Measurements from ENCODE around the gene ZNF211. TPM values are rescaled to one million over a fixed set of nuclear protein-coding genes. Genes with fewer than 3 reads are reported as not detected.

ZNF211 gene
- total RNA-seq, 1 donor from 2014 or later, result 28.7 TPM

DNA sequence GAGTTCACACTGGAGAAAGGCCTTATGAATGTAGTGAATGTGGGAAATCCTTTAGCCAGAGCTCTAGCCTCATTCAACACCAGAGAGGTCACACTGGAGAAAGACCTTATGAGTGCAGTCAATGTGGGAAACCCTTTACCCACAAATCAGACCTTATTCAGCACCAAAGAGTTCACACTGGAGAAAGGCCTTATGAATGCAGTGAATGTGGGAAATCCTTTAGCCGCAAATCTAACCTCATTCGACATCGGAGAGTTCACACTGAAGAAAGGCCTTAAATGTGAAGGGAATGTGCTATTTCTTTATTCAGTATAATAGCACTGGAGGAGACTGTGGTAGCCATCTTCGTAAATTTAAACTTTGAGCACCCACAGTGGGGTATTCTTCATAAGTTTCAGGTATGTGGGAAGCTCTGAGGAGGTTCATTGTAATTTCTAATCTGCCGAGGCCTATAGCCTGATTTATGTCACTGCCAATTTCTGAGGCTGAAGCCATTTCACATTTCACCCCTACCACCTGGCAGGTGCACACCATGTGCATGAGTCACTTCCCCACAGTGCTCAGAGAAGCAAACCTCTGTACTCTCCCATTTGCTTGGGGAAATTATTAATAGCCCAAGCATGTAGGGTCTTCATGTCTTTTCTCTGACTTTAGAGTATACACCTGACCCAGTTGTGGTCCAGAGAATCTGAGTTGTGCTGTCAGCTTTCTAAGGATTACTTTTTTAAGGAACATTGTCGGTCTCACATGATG lies 55.2 kb downstream of the ZNF211 start:
- H3K27ac Mint-ChIP-seq, result no peak overlapping the region
- DNase-seq (ENCODE audit: low spot score in 2 of 2, unreplicated experiment in 2 of 2), result no peak
- H3K9me3 Mint-ChIP-seq, result peaks cover 73% of the 10 kb centered on the region

DNA sequence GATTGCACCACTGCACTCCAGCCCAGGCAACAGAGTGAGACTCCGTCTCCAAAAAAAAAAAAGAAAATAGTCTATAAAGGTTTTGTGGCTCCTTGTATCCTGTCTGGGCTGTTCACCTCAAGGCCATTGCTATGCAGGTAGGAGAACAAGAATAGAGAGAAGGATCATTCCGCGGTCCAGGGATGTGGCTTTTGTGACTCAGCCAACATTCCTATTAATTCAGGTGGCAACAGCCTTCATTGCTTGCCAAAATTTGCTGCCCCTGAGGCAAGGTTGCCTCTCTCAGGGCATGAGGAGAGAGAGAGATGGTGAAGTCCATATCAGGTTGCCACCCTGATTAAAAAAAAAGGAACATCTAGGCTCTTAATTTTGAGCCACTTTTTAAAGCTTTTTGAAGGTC lies 56.8 kb downstream of the ZNF211 start:
- H3K27me3 Mint-ChIP-seq (ENCODE audit: low read depth), result no peaks in the 10 kb centered on the region
- no peak overlapping the region for H3K27ac Mint-ChIP-seq
- peaks cover 79% of the 10 kb centered on the region for H3K36me3 Mint-ChIP-seq
- no peak overlapping the region for H3K4me3 Mint-ChIP-seq
- peaks cover 68% of the 10 kb centered on the region for H3K9me3 Mint-ChIP-seq
- TF ChIP-seq, protein P1, sequence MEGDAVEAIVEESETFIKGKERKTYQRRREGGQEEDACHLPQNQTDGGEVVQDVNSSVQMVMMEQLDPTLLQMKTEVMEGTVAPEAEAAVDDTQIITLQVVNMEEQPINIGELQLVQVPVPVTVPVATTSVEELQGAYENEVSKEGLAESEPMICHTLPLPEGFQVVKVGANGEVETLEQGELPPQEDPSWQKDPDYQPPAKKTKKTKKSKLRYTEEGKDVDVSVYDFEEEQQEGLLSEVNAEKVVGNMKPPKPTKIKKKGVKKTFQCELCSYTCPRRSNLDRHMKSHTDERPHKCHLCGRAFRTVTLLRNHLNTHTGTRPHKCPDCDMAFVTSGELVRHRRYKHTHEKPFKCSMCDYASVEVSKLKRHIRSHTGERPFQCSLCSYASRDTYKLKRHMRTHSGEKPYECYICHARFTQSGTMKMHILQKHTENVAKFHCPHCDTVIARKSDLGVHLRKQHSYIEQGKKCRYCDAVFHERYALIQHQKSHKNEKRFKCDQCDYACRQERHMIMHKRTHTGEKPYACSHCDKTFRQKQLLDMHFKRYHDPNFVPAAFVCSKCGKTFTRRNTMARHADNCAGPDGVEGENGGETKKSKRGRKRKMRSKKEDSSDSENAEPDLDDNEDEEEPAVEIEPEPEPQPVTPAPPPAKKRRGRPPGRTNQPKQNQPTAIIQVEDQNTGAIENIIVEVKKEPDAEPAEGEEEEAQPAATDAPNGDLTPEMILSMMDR (IDR thresholded peaks at IDR 0.05; ENCODE audit: unreplicated experiment), result no peak
- no peaks in the 10 kb centered on the region for H3K4me1 Mint-ChIP-seq
- no peak for DNase-seq (ENCODE audit: low spot score in 2 of 2, unreplicated experiment in 2 of 2)

More for the DNA sequence above, 55.2 kb downstream of the ZNF211 start:
- Mint-ChIP-seq H3K27me3 (ENCODE audit: low read depth) (no peaks in the 10 kb centered on the region), H3K36me3 (peaks cover 81% of the 10 kb centered on the region), H3K4me3 (no peak overlapping the region), H3K4me1 (peaks cover 3% of the 10 kb centered on the region)
- TF ChIP-seq, protein P1 (IDR thresholded peaks at IDR 0.05; ENCODE audit: unreplicated experiment), result no peak

Other genes with a start within 250 kb of the ZNF211 start
- 39.1 to 41.1 TPM (median 40.5 TPM) in 3 replicates for gene ZNF548, start 243.3 kb upstream of the ZNF211 start, total RNA-seq
- 16.3 to 18.4 TPM (median 17.4 TPM) in 3 replicates for gene ZNF17, start 222.0 kb upstream of the ZNF211 start, total RNA-seq
- gene ZNF749, start 197.8 kb upstream of the ZNF211 start, total RNA-seq, result 20.1 to 23.7 TPM (median 21.9 TPM) in 3 replicates
- gene VN1R1, start 176.0 kb upstream of the ZNF211 start, total RNA-seq, result 1.2 to 1.7 TPM (median 1.6 TPM) in 3 replicates
- 13.8 to 15.5 TPM (median 14.0 TPM) in 3 replicates for gene ZNF772, start 155.6 kb upstream of the ZNF211 start, total RNA-seq
- 20.0 to 22.3 TPM (median 22.3 TPM) in 3 replicates for gene ZNF419, start 145.4 kb upstream of the ZNF211 start, total RNA-seq
- 9.3 to 9.7 TPM (median 9.4 TPM) in 3 replicates for gene ZNF773, start 133.2 kb upstream of the ZNF211 start, total RNA-seq
- gene ZNF549, start 105.8 kb upstream of the ZNF211 start, total RNA-seq, result 11.1 to 11.5 TPM (median 11.3 TPM) in 3 replicates
- gene ZNF550, start 73.3 kb upstream of the ZNF211 start, total RNA-seq, result 10.3 to 13.3 TPM (median 11.3 TPM) in 3 replicates
- gene ZNF416, start 54.3 kb upstream of the ZNF211 start, total RNA-seq, result 9.4 to 10.0 TPM (median 9.5 TPM) in 3 replicates
- 15.4 to 17.1 TPM (median 16.7 TPM) in 3 replicates for gene ZIK1, start 49.0 kb upstream of the ZNF211 start, total RNA-seq
- 4.8 to 6.1 TPM (median 6.0 TPM) in 3 replicates for gene ZNF530, start 33.3 kb upstream of the ZNF211 start, total RNA-seq
- gene ZNF134, start 18.9 kb upstream of the ZNF211 start, total RNA-seq, result 33.5 to 40.5 TPM (median 40.4 TPM) in 3 replicates
- not detected in 3 replicates for gene ZSCAN4, start 35.8 kb downstream of the ZNF211 start, total RNA-seq
- 14.5 to 19.0 TPM (median 14.6 TPM) in 3 replicates for gene ZNF551, start 48.8 kb downstream of the ZNF211 start, total RNA-seq
- 42.4 to 43.0 TPM (median 42.7 TPM) in 3 replicates for gene ZNF154, start 76.0 kb downstream of the ZNF211 start, total RNA-seq
- 8.5 to 9.3 TPM (median 9.3 TPM) in 3 replicates for gene ZNF671, start 94.5 kb downstream of the ZNF211 start, total RNA-seq
- gene ZNF776, start 113.6 kb downstream of the ZNF211 start, total RNA-seq, result 29.1 to 30.4 TPM (median 29.7 TPM) in 3 replicates
- 29.7 to 33.7 TPM (median 31.3 TPM) in 3 replicates for gene ZNF586, start 136.5 kb downstream of the ZNF211 start, total RNA-seq
- 15.5 to 19.2 TPM (median 16.8 TPM) in 3 replicates for gene ZNF552, start 181.7 kb downstream of the ZNF211 start, total RNA-seq
- 28.2 to 32.0 TPM (median 29.8 TPM) in 3 replicates for gene ZNF587B, start 197.1 kb downstream of the ZNF211 start, total RNA-seq
- 72.9 to 77.4 TPM (median 75.9 TPM) in 3 replicates for gene ZNF587, start 216.7 kb downstream of the ZNF211 start, total RNA-seq

Measured in mesothelial cell of epicardium (in vitro differentiated cells).